HG02973 (cell line): ENCODE measurements around the gene EVPL.

ENCODE experiments used
- ATAC-seq: cut with Tn5 transposase; IDR thresholded peaks from one replicate; pipeline ENCODE4 v1.9.1; 2021; ENCODE audit warnings: moderate library complexity; ENCODE audit not compliant: unreplicated experiment

EVPL gene

DNA sequence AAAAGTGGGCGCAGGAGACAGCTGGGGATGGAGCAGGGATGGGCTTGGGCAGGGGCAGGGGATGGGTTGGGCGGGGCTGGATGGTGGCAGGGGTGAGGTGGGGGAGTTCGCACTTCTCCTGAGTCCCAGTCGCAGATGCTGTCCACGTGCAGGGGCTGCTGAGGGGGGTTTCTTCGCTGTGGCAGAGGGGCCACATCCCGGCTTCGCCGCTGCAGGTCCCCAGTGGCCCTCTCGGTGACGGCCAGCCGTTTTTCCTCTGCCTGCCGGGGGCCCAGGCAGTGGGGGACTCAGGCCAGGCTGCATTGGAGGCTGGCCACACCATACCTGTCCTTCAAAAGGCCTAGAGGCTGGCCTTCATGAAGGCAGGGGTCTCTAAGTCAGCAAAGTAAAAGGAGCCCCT, 8.3 kb downstream of the EVPL start:
- ATAC-seq, result no peak

DNA sequence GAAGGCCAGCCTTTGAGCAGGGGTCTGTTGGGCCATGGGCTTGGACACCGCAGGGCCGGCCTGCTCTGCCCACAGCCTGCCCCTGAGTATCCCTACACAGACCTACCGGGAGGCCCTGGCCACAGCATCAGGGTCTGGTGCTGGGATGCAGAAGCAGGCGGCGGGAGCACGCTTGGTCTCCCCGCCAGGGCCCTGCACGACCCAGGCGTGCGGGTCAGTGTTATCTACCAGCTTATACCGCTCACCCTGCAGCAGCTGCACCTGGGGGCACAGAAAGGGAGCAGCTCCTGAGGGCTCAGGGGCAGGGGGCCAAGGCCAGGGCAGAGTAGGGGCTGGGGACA, 8.8 kb downstream of the EVPL start:
- ATAC-seq, result no peak

GRCh38 chr17:76017481-76018339, 9.4 kb downstream of the EVPL start:
- ATAC-seq, result no peak

DNA sequence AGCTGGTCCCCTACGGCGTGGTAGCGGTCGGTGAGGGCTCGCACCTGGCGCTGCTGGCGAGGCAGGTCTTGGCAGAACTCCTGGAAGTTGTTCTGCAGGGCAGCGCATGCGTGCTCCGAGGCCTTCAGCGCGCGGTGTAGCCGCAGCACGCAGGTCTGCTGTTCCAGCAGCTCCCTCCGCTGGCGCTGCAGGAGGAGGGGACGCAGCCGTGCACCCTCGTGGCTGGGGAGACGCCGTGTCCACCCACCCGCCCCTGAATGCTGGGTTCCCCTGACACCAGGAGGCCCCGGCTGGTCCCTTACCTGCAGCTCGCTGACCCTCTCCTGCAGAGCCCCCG, 12.2 kb downstream of the EVPL start:
- no peak for ATAC-seq

- ATAC-seq, result no peak
These were observed 12.8 kb downstream of the EVPL start for GRCh38 chr17:76014100-76014924.

DNA sequence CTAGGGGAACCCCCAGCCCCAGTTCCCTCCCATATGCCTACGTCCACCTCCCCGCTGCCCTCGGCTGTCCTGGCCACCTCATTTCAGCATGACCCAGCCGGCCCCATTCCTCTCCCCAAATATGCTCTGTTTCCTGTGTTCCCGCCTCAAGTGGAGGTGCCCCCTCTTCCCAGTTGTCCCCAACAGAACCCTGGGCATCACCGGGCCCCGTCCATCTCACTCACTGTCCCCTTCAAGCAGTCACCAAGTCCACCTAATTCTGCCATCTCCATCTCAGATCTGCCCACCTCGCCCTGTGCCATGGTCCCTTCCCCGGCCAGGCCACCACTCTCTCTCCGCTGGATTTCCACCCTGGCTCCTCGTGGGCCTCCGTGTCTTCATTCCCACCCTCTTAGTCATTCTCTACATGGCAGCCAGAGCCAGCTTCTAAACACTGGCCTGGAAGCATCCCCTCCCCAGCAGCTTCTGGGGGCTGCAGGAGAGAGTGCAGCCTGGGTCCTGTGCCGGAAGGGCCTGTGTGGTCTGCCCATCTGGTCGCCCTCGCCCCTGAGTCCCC, 13.7 kb downstream of the EVPL start:
- ATAC-seq, result no peak

DNA sequence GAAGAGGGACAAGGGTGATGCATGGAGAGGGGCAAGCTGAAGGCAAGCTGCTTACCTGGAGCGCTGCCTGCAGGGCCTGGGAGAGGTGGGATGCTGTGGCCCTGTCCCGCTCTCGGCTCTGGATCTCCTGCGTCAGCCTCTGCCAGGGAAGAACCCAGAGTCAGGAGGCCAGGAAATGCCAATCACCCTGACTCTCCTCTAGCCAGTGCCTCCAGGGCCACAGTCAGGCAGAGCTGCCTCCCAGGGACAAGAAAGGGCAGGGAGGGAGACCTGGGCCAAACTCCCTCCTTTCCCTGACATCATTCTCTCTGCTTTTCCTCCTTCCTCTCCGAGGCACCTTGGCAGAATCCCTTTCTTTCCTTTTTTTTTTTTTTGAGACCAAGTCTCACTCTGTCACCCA, 15.2 kb downstream of the EVPL start:
- ATAC-seq, result no peak

GRCh38 chr17:76009969-76010661, 17.0 kb downstream of the EVPL start:
- ATAC-seq, result no peak

DNA sequence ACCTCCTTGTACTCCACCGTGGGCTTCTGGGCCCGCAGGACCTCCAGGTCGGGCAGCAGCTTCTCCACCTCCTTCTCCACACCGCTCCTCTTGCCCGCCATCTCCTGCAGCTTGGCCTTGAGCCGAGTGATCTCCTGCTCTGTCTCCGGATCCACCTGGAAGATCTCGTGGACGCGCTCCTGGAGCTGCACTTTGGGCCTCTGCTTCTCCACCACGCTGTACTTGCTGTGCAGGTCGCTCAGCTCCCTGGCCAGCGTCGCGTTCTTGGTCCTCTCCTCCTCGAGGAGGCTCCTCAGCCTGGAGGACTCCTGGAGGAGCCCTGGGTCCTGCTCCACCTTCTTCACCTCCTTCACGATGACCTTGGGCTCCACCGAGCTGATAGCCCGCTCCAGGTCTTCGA, 17.7 kb downstream of the EVPL start:
- no peak for ATAC-seq

- ATAC-seq, result no peak
These were observed 18.3 kb downstream of the EVPL start for GRCh38 chr17:76008630-76009425.

- no peak for ATAC-seq
These were observed 18.9 kb downstream of the EVPL start for GRCh38 chr17:76008208-76008607.

- no peak for ATAC-seq
These were observed 19.3 kb downstream of the EVPL start for GRCh38 chr17:76007850-76008165.

DNA sequence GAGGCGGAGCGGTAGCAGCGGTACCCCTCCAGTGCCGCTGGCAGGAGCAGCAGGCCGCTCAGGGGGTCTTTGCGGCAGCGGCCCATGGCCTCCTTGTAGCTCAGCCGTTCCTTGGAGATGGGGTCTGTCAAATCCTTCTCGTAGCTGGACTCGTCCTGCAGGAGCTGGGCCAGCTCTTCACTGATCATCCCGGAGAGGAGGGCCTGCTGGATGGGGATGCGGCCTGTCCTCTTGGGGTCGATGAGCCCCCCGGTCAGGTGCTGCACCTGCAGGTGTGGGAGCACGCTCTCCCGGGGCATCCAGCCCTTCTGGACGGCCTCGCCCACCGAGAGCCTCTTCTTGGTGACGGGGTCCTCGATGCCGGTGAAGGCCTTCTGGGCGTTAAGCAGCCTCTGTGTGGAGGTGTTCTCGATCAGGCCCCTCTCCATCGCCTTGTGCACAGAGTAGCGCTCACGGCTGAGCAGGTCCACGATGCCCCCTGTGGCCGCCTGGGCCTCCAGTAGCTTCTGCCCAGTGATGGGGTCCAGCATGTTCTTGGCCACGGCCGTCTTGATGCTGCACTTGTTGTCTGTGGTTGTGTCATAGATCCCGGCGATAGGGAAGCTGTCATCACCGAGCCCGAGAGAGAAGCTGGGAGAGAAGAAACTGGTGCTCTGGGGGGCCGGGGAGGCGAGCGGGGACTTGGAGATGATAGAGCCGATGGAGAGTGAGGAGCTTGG, 19.8 kb downstream of the EVPL start:
- ATAC-seq, result no peak

DNA sequence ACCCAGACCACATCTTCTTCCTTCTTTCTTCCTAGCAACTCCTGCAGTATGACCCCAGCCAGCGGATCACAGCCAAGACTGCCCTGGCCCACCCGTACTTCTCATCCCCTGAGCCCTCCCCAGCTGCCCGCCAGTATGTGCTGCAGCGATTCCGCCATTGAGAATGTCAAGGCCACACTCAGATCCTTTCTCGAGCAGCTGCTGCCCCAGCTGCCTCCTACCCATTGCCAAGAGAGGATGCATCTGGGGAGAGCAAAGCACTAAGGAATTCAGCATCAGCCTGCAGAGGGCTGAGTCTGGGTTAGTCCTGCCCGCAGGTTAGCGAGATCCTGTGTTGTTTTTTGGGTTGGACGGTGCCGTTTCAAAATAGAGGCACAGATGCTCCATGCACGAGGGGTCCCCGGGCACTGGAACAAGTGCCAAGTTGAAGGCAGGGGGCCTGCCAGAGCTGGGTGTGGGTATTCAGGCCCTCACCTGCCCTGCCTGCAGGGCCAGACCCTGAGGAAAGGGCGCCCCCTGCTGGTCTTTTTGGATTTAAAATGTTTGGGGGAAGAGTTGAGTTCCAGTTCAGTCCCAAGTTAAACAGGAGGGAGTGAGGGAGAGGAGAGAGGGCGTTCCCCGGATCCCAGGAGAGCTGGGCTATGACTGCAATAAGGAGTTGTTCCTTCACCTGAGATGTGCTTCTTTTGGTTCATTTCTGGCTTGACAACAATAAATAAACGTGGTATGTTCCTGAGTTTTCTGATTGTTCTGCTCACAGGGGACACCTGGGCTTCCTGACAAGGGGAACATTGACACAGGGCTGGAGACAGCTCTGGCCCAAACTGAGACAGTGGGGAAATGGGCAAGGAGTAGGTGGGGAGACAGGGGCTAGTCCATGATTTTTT, 21.6 kb downstream of the EVPL start:
- no peak for ATAC-seq

GRCh38 chr17:76004750-76005262, 22.3 kb downstream of the EVPL start:
- ATAC-seq, result no peak

DNA sequence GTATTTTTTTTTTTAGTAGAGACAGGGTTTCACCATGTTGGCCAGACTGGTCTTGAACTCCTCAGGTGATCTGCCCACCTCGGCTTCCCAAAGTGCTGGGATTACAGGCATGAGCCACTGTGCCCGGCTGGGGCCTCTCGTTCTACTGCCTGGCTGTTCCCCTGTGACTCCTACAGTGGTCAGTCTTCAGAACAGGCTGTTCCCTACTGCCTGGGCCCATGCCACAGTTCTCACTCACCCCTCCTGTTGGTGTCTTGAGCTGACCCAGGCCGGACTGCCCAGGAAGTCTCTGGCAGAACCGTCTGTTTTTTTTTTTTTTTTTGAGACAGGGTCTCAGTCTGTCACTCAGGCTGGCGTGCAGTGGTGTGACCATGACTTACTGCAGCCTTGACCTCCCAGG, 23.2 kb downstream of the EVPL start:
- no peak for ATAC-seq

GRCh38 chr17:76002100-76002499, 25.0 kb downstream of the EVPL start:
- no peak for ATAC-seq

DNA sequence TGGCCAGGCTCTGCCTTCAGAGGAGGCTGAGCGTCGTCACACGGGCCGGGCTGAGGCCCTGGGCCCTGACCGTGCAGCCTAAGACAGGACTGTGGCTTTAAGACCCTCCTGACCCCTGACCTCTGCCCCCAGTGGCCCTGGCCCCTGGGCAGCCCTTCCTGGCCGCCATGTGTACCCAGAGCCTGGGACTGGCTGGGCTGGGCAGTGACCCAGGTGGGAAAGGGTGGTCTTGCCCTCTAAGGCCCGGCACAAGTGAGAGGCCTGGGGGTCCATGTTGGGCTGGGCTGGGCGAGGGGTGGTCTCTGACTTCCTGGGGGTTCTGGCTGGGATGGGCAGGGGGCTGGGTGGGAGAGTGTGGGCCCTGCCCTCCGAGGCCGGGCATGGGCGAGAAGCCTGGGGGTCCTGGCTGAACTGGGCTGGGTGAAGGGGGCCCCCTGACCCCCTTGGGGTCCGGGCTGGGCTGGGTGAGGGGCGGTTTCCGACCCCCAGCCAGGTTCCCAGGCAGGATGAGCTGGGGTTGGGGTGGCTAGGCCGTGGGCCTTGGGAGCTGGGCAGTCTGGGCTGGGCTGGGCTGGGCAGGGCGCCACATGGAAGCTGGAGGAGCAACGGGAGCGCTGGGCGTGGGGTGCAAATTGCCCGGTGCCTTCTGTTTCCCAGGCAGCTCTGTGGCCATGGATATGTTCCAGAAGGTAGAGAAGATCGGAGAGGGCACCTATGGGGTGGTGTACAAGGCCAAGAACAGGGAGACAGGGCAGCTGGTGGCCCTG, 26.2 kb downstream of the EVPL start, which contains the start of gene CDK3:
TSS of gene CDK3 (plus strand) at position 101 of the 767 bp plus-strand sequence. CDS start at position 672, 571 bp downstream.
- no peak for ATAC-seq
